Measurements from ENCODE around the gene NRG3. TPM values are rescaled to one million over a fixed set of nuclear protein-coding genes. Genes with fewer than 3 reads are reported as not detected.

Gene NRG3
- total RNA-seq, 1 experiment from 2014 or later = 0.66 TPM

DNA sequence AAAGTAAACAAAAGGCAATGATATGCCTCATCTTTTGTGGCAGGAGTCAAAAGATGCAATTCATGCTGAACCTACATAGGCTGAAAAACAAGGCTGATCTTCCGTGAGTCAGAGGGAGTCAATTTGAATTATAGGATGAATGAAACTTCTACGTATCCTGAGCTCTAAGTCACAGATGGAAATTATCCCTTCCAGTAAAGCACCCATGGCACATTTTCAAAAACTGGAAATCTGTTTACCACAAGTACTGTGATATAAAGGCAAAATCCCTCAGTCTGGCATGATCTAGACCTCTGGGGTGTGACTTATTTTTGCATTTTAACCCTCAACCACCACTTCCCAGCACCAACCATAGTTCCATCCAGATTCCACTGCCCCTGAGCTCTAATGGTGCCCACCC, 69.6 kb downstream of the NRG3 start:
- no peaks in the 10 kb centered on the region for H3K4me1 Mint-ChIP-seq (ENCODE audit: low read depth, unreplicated experiment)
- H3K27ac Mint-ChIP-seq (ENCODE audit: unreplicated experiment) = no peak overlapping the region
- TF ChIP-seq, protein P1, sequence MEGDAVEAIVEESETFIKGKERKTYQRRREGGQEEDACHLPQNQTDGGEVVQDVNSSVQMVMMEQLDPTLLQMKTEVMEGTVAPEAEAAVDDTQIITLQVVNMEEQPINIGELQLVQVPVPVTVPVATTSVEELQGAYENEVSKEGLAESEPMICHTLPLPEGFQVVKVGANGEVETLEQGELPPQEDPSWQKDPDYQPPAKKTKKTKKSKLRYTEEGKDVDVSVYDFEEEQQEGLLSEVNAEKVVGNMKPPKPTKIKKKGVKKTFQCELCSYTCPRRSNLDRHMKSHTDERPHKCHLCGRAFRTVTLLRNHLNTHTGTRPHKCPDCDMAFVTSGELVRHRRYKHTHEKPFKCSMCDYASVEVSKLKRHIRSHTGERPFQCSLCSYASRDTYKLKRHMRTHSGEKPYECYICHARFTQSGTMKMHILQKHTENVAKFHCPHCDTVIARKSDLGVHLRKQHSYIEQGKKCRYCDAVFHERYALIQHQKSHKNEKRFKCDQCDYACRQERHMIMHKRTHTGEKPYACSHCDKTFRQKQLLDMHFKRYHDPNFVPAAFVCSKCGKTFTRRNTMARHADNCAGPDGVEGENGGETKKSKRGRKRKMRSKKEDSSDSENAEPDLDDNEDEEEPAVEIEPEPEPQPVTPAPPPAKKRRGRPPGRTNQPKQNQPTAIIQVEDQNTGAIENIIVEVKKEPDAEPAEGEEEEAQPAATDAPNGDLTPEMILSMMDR (IDR thresholded peaks at IDR 0.05; ENCODE audit: insufficient read depth in 1 of 2, low read depth in 1 of 2, low read length in 1 of 2, severe bottlenecking in 1 of 2, unreplicated experiment in 1 of 2) = no peak
- no TSS peak for BruUV-seq (replicated peaks)
- no peaks in the 10 kb centered on the region for H3K9me3 Mint-ChIP-seq (ENCODE audit: unreplicated experiment)
- POLR2A ChIA-PET = no interaction called here
- H3K36me3 Mint-ChIP-seq (ENCODE audit: insufficient read depth, unreplicated experiment) = no peaks in the 10 kb centered on the region
- no peaks in the 10 kb centered on the region for H3K27me3 ChIP-seq (replicated peaks; ENCODE audit: control insufficient read depth, insufficient read depth, low read length)
- no peaks in the 10 kb centered on the region for H3K9me3 ChIP-seq
- no peak overlapping the region for H3K4me3 Mint-ChIP-seq (ENCODE audit: unreplicated experiment)
- no peak for DNase-seq
- H3K27me3 Mint-ChIP-seq (ENCODE audit: insufficient read depth, unreplicated experiment) = peaks cover 4% of the 10 kb centered on the region
- no peaks in the 10 kb centered on the region for H3K36me3 ChIP-seq (ENCODE audit: control insufficient read depth, insufficient read depth, low read length)
- no peaks in the 10 kb centered on the region for H3K4me1 ChIP-seq
- no peak overlapping the region for H3K4me3 ChIP-seq (ENCODE audit: low read depth, low read length)
- CTCF ChIA-PET = no interaction called here
- intact Hi-C loops (cut with micrococcal nuclease; ENCODE audit: unreplicated experiment) = no loop called here

DNA sequence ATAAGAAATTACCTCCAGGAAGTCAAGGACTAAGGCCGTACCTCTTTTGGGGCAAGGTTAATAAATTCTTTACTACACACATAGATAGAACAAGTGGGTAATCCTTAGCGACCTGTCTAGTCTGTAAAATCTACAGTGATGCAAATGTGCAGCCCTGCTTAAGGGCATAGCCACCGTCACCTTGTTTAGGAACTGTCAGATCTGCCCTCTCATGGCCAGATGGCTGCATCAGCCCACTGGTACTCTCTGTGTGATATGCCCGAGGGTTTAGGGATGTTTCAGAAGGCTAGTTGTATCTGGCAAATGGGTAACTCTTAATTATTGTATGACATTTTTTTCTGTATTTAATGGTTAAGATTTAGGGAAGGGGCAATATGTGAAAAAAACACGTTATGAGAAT, 74.3 kb downstream of the NRG3 start:
- no peaks in the 10 kb centered on the region for H3K4me1 Mint-ChIP-seq (ENCODE audit: low read depth, unreplicated experiment)
- Histone ChIP-seq H3K4me1 (no peaks in the 10 kb centered on the region), H3K4me3 (ENCODE audit: low read depth, low read length) (no peak overlapping the region), H3K27me3 (replicated peaks; ENCODE audit: control insufficient read depth, insufficient read depth, low read length) (no peaks in the 10 kb centered on the region), H3K36me3 (ENCODE audit: control insufficient read depth, insufficient read depth, low read length) (no peaks in the 10 kb centered on the region), H3K9me3 (no peaks in the 10 kb centered on the region)
- CTCF ChIA-PET = no interaction called here
- DNase-seq = no peak
- no peaks in the 10 kb centered on the region for H3K36me3 Mint-ChIP-seq (ENCODE audit: insufficient read depth, unreplicated experiment)
- POLR2A ChIA-PET = no interaction called here
- no peaks in the 10 kb centered on the region for H3K9me3 Mint-ChIP-seq (ENCODE audit: unreplicated experiment)
- no peak overlapping the region for H3K27ac Mint-ChIP-seq (ENCODE audit: unreplicated experiment)
- peaks cover 4% of the 10 kb centered on the region for H3K27me3 Mint-ChIP-seq (ENCODE audit: insufficient read depth, unreplicated experiment)
- intact Hi-C loops (cut with micrococcal nuclease; ENCODE audit: unreplicated experiment) = no loop called here
- TF ChIP-seq, protein P1 (IDR thresholded peaks at IDR 0.05; ENCODE audit: insufficient read depth in 1 of 2, low read depth in 1 of 2, low read length in 1 of 2, severe bottlenecking in 1 of 2, unreplicated experiment in 1 of 2) = no peak
- BruUV-seq (replicated peaks) = no TSS peak
- no peak overlapping the region for H3K4me3 Mint-ChIP-seq (ENCODE audit: unreplicated experiment)

DNA sequence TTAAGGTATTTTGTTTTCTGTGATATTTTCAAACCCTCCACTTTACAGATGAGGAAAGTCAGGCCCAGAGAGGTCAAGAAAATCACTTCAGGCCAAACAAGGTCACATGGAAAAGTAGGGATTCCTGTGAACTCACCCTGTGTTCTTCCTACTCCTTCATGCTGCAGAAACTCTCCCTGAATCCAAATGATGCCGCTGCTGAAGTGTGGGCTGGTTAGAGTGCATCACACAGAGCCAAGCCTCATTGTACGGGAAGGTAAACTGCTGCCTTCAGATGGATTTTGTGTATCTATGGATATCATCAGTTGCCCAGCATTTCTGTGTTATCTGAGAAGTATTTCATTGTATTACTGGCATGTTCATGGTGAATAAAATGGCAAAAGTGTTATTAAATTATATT, 75.4 kb downstream of the NRG3 start:
- no peak overlapping the region for H3K27ac Mint-ChIP-seq (ENCODE audit: unreplicated experiment)
- POLR2A ChIA-PET = no interaction called here

More for the DNA sequence above, 75.4 kb downstream of the NRG3 start:
- no peaks in the 10 kb centered on the region for H3K4me1 Mint-ChIP-seq (ENCODE audit: low read depth, unreplicated experiment)
- CTCF ChIA-PET = no interaction called here
- no TSS peak for BruUV-seq (replicated peaks)
- no peaks in the 10 kb centered on the region for H3K36me3 ChIP-seq (ENCODE audit: control insufficient read depth, insufficient read depth, low read length)
- H3K9me3 ChIP-seq = no peaks in the 10 kb centered on the region
- DNase-seq = no peak
- H3K4me3 Mint-ChIP-seq (ENCODE audit: unreplicated experiment) = no peak overlapping the region
- H3K27me3 ChIP-seq (replicated peaks; ENCODE audit: control insufficient read depth, insufficient read depth, low read length) = no peaks in the 10 kb centered on the region
- no peaks in the 10 kb centered on the region for H3K9me3 Mint-ChIP-seq (ENCODE audit: unreplicated experiment)
- H3K36me3 Mint-ChIP-seq (ENCODE audit: insufficient read depth, unreplicated experiment) = no peaks in the 10 kb centered on the region
- H3K4me1 ChIP-seq = no peaks in the 10 kb centered on the region
- intact Hi-C loops (cut with micrococcal nuclease; ENCODE audit: unreplicated experiment) = no loop called here
- H3K4me3 ChIP-seq (ENCODE audit: low read depth, low read length) = no peak overlapping the region
- TF ChIP-seq, protein P1 (IDR thresholded peaks at IDR 0.05; ENCODE audit: insufficient read depth in 1 of 2, low read depth in 1 of 2, low read length in 1 of 2, severe bottlenecking in 1 of 2, unreplicated experiment in 1 of 2) = no peak
- no peaks in the 10 kb centered on the region for H3K27me3 Mint-ChIP-seq (ENCODE audit: insufficient read depth, unreplicated experiment)

Measured in Caco-2 (cell line).